HG03060 (cell line): Measurements from ENCODE around the gene VWC2.

Experiments
- ATAC-seq: cut with Tn5 transposase; IDR thresholded peaks from one replicate; pipeline ENCODE4 v1.9.1; 2021; ENCODE audit warnings: low read depth, moderate number of reproducible peaks; ENCODE audit not compliant: unreplicated experiment

The VWC2 gene

DNA sequence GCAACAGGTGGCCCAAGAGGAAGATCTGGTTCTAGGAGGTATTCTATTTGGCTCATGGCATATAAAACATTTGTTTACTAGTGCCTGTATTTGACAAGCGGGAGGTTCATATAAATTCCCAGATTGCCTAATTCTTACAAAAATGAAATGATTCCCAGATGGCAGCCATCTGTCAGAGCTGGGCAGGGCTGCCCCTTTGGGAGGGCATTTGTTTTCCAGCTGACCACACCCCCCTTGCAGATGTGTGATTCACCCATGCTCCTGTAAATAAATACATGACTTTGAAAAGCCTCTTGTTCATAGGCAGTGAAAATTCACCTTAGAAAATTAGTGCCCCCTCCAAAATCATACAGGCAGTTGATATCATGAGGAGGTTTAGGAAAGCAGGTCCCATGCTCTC is 8.6 kb downstream of the VWC2 start:
- no peak for ATAC-seq

DNA sequence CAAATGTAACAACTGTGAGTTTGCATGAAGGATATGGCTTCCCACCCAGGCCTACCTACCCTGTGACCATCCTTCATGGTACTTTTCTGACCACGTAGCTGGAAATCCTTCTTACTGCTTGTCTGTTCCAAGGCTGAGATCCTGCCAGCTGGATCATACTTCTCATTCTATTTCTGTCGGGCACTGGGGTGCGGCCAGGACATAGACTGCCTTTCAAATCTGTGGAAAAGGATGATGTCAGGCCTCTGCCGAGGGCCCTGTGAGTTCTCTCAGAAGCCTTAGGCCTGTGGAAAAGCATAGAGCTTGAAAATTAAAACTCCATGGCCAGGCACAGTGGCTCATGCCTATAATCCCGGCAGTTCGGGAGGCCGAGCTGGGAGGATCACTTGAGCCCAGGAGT is 10.0 kb downstream of the VWC2 start:
- ATAC-seq, result no peak

DNA sequence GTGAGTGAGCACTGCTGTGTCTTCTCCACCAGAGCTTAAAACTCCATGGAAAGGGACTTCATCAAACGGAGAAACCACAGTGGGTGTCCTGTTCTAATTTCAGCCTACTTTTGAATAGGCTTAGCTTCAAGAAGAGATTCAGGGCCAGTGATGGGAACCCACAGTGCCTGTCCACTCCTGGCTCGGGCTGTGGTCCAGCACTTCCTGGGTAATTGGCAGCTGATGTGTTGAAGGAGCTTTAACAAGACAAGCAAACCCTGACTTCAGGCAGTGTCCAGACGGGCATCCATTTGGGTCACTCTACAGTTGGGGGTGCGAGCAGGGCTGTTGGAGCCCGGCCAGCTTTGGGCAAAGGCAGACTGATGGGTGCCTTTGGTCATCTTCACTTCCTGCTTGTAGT is 14.5 kb downstream of the VWC2 start:
- no peak for ATAC-seq

DNA sequence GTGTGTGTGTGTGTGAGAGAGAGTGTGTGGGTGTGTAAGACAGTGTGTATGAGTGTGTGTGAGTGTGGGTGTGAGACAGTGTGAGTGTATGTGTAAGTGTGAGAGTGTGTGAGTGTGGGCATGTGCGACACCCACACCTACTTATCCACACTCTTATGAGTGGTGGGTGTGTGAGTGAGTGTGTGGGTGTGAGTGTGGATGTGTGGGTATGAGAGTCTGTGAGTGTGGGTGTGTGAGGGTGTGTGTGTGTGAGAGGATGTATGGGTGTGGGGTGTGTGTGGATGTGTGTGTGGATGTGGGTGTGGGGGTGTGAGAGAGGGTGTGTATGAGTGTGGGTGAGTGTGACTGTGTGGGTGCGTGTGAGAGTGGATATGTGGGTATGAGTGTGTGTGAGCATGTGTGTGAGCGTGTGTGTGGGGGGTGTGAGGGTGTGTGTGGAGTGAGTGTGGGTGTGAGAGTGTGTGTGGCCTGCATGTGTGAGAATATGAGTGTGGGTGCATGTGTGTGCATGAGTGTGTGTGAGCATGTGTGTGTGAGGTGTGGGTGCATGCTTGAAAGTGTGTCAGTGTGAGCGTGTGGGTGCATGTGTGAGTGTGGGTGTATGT is 15.1 kb downstream of the VWC2 start:
- no peak for ATAC-seq

DNA sequence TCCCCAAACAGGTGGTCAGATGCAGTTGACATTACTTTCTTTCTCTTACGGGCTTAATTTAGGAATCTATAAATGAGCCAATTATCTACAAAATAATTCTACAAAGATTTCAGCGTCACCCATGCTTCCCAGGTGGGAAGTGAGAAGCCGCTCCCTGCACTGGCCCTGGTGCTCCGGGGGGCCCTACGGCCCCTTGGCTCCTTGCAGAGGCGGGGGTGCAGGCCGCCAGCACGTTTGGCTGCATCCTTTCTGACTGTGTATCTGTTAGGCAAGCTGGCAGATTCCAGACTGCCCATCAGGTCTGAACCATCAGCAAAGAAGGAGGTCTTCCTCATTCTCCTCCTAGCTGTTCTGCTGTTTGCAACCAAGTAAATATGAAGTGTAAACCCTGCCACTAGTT is 16.3 kb downstream of the VWC2 start:
- ATAC-seq, result no peak

DNA sequence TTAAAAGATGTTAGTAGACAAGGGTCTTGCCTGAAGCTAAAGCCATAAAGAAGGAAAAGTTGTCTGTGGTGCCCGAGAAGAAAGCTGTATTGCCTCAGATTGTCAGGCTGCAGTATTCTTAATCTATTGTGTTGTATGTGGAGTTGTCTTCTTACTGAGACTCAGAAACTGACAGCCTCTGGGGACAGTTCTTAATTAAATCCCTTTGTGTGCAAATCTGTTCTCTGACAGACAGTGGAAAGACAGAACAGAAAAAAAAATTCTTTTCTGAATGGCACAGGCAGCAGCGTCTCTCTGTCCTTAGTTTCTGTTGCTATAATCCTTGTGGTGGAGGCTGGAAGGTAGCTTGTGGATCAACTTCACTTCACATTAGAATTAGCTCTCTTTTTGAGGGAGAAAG is 16.8 kb downstream of the VWC2 start:
- no peak for ATAC-seq

DNA sequence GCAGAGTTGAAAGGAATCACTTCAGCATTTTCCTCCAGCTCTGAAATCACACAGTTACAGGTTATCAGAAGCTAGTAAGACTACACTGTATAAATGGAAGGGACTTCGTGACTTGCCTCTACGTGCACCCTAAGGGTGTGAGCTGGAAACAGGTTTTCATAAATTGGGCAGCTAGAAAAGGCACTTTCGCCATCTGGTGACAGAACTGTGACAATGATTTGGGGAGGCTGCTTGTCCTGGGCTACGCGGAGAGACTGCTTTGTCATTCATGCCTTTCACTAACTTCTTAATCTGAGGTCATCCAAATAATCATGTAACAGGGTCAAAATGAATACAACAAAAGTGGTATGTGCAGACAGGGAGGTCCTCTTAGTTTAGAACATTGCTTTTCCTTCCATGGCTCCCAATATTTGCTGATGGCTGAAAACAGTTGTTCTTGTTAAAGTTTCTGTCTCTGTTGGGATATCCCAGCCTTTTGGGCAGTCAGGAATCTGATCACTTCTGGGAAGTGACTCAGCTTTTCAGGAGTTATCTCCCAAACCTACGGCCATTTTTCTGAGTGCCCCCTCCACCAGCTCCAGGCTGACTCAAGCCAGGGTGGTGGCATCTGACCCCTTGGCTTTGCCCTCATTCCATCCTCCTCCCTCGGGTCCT is 17.8 kb downstream of the VWC2 start:
- no peak for ATAC-seq

DNA sequence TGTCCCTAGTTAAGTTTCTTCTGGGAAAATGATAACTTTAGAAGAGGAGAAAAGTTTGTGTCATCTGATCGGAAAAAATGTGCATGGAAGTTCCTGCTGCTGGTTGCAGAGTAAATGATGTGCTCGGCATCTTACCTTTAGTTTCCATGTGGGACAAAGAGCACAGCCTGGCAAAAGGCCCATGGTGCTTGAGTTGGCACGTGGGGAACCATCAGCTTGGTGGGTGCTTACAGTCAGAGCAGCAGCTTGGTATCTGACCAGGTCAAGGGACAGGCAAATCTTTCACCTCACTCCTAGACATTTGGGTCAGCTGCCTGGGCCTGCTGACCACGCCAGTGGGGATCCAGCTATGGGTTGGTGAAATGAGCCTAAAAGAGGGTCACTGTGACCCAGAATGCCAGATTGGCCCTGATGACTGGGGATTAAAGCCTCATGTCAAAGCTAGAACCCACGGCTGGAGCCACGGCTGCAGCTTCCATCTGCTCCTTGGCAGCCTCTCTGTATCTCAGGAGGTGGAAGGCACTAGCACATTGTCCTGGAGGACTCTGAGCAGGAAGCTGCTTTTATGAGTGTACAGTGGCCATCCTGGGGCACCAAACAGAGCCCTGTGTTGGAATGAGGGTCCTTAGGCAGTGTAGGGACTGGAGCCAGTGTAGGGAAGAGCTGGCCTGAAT is 24.7 kb downstream of the VWC2 start:
- ATAC-seq, result no peak

DNA sequence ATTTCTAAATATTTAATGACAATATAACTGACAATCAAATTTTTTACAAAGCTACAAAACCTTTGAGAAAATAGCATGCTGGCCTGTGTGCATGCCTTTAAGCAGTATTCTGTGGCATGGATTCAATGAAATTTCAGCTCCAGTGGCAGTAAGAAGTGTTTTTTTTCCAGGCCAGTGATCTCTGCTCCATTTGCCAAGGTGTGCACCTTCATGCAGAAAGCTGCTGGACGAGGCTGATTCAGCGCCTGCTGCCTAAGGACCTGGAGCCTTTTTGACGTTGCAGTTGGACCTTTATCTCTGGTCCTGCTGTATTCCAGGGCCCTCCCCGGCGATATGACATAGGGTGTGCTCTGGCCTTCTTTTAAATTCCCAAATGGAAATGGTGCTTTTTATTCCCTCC is 26.6 kb downstream of the VWC2 start:
- ATAC-seq, result no peak

DNA sequence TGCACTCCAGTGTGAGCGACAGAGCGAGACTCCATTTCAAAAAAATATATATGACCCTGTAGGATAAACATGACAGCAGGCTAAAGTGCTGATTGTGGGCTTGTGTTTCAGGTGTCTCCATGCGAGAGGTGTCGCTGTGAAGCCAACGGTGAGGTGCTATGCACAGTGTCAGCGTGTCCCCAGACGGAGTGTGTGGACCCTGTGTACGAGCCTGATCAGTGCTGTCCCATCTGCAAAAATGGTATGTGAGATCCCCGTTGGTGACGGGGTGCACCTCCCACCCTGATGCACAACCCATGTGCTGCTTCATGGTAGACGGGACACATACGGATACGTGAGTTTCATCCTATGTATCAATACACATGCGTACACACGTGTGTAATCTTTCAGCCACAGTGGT is 29.2 kb downstream of the VWC2 start:
- no peak for ATAC-seq

DNA sequence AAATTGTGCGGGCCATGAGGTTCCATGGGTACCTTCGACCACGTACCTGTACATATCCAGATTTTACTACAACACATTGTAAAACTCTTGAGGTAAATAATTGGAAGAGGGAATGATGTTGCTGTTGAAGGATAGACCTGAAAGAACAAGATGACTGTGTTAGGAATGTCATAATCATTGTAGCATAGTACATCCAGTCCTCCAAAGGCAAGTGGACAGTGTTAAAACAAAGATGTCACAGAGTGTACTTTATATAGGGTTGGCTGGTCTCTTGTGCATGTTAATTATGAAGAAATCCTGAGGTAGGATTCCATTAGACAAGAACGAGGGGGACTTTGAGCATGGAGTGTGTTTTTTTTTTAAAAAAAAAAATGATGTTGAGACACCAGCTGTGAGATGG is 30.4 kb downstream of the VWC2 start:
- ATAC-seq, result no peak

DNA sequence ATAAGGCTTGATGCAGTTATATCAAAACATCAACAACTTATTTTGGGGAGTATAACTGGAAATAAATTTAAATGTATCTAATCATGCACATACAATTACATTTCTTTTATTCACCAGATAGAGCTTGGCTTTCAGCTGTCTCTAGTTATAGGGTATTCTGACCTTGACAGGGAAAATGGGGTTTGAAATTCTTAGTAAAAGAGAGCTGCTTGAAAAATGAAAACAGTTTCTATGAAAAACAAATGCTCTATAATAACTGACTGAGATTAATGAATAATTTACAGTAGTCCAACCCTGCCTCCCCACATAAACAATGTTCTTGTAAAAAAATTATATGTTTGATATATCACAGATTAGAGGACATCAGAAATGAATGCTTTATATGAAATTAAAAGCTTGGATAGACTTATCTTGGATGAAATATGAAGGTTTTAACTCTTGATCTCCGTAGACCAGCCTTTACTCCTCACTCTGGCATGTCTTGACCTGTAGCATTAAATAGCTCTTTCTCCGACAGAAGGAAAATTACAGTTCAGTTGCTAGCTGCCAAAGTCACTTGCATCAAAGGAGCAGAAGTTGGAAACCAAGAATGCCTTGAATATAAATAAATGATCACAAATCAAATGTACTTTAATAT is 32.1 kb downstream of the VWC2 start:
- ATAC-seq, result no peak

DNA sequence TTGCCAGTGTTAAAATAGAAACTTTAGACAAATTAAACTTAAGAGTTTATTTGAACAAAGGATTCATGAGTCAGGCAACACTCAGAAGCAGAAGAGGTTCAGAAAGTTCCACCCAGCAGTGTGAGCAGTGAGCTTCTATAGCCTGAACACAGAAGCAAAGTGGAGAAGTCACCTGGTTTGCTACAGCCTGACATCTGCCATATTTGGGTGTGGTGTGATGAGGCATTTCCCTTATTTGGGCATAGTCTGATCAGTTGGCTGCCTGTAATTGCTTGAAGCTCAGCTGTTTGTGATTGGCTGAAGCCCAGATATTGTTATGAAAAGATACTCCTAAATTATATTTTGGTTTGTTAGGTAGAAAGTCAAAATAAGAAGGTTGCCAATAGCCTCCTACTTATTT is 39.1 kb downstream of the VWC2 start:
- ATAC-seq, result no peak

DNA sequence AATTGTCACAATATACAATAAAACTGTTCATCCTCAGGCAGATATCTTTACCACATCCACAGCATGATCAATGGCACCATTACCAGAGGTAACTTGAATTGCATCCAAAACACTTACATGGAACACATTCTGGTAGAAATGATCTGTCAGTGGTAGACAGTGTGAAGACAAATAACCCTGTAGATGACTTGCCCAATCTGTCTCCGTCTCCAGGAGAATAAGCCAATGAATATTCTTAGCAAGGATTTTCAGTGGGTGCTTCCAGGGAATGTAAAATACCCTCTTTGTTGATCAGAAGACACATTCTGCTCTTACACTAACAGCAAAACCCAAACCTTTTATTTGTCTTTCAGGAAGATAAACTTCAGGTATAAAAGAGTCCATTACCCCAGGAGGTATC is 43.8 kb downstream of the VWC2 start:
- no peak for ATAC-seq

DNA sequence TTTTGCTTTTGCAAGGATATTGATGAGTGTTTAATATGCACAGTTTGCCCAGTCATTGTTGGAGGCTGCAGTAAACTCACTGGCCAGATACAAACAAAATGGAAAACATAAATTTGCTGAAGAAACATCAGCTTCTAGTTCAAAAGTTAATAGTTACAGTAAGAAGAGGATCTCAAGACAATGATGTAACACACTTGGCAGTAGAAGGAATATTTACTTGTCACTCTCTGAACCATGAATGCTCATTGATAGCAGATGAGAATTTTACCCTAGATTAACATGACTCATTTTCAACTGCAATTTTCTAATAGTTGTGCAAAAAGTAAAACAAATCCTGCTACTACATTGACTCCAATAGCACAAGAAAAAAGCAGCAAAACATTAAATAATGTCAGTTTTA is 47.7 kb downstream of the VWC2 start:
- ATAC-seq, result no peak

DNA sequence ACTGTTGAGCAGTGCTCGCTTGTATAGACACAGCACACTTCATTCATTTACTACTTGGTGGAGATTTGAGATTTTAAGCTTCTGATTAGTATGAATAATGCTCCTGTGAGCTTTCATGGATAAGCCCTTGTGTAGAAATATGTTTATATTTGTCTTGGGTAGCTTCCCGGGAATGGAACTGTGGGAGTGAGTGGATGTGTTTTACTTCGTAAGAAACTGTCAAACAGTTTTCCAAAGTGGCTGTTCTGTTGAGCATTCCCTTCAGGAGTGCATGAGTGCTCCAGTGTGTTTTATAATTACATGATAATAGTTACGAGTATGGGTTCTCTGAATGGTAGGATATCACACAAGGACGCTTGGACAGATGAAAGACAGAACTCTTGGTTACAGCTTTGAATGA is 49.4 kb downstream of the VWC2 start:
- no peak for ATAC-seq

DNA sequence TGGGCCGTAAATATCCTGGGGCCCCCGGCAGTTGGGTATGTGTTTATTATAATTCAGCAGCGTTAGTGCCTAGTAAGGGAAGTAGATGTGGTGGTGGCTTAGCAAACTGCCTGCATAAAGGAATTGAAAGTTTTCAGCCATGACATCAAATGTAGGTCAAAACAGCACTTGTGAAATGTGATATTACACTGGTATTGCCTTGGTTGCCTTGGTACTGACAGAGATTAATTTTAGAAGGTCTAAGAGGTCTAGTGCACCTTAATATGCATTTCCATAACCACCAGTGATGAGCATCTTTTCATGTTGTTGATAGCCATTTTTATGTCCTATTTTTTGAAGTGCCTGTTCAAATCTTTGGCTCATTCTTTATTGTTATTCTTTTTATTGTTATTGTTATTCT is 50.1 kb downstream of the VWC2 start:
- no peak for ATAC-seq

DNA sequence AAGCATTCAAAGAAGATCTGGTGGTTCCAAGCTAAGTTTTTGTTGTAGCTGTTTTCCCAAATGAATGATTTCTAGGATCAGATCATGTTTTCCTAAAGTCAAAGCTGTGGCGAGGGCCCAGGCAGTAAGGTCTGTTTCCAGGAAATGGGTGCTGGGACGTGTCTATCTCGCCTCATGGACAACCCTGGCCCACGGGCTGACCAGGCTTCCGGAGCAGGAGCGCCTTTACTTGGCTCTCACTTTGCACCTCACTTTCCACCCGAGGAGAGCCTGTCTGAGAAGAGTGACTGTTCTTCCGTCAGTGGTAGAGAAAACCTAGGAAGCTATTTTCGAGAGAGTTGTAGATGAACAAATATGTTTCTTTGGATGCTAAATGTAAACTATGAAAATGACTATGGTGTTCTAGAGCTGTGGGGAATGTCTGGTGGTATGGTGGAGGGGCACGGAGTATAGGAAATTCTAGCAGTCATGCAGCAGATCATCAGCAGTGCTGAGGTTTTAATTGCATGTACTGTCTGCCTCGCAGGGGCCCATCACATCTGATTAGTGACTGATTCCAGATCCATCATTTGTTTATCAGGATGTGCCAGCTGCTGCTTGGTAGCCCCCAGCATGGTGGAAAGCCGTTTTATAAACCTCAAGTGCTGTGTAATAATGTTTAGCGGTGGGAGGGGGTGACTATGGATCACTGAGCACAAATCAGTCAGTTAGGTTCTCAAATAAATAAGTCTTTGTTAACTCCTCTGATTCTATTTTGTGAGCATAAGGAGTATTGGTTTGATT is 66.6 kb downstream of the VWC2 start:
- no peak for ATAC-seq

DNA sequence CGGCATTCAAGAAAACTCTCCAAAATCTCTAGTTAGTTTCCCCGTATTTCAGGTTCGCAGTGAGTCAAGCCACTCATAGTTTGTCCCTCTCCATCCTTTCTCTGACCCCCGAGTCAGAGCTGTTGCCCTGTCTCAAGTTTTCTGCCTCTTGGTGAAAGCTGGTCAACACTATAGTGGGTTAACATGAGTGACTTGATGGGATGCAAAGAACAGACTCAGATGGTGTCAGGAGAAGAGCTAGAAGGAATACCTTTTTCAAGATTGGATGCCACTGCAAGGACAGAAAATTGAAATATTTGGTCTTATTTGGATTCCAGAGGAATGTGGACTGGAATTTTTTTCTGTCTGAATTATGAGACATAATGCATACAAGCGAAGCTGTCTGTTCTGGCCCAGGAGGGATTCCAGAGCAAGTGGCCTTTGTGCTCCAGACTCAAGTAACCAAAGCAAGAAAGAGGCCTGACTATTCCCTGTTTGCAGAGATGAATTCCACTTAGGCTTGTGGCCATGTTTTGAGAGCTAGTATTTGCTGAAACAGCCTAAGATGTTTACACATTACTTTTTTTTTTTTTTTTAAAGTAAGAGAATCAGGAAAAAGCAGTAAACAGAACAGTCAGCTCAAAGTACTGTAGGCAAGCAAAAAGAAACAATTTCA is 67.4 kb downstream of the VWC2 start:
- no peak for ATAC-seq

DNA sequence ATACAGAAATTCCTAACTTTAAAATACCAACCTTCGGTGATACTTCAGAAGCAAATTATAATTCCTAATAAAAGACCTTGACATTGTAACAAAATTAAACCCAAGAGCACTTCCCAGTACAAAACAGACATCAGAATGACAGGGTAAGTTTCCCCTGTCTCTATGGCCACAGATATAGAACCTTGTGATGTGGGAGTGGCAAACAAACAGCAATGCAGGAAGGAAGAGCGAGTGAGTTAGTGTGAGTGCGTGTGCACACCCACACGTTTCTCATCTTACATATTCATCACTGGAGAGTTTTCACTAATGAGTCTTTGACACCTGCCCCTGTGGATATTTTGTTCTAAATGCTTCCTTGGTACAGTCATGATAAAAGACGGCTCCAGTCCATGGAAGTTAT is 72.2 kb downstream of the VWC2 start:
- no peak for ATAC-seq
